SK-N-SH treated with all-trans-retinoic acid at 6 μM for 48 hours (cell line): ENCODE data around the gene GPR137B.
"Not testable (repeated sequence)": the region's sequence is repeated elsewhere in the genome, so short reads cannot be mapped to it uniquely, and the experiment has no call there.

Experiments used
- ATAC-seq: fragments of 200-7000 bp; cut with Tn5 transposase; 3 replicates; pipeline ENCODE4 v1.9.1; 2020; ENCODE audit warnings: mild to moderate bottlenecking, moderate library complexity
- ARNTL ChIP-seq: fragments of 450-650 bp; formaldehyde crosslinking; IDR thresholded peaks from 2 replicates; pipeline ENCODE4 v1.5.0; 2020; ENCODE audit warnings: low read depth, mild to moderate bottlenecking, moderate library complexity, borderline replicate concordance
- BACH2 ChIP-seq: fragments of 250-450 bp; sonication (Bioruptor Pico); IDR thresholded peaks from 2 replicates; pipeline ENCODE4 v1.9.0; 2021; ENCODE audit warnings: mild to moderate bottlenecking, borderline replicate concordance
- CSDC2 ChIP-seq: fragments of 250-450 bp; sonication (Bioruptor Pico); IDR thresholded peaks from 2 replicates; pipeline ENCODE4 v1.5.0; 2020; ENCODE audit warnings: mild to moderate bottlenecking, moderate library complexity
- ESRRG ChIP-seq: fragments of 250-450 bp; sonication (Bioruptor Pico); IDR thresholded peaks from 2 replicates; pipeline ENCODE4 v1.6.1; 2021; ENCODE audit warnings: mild to moderate bottlenecking
- ISL1 ChIP-seq: fragments of 250-450 bp; sonication (Bioruptor Pico); IDR thresholded peaks from 2 replicates; pipeline ENCODE4 v2.1.2; 2022; ENCODE audit warnings: mild to moderate bottlenecking, moderate library complexity
- OSR1 ChIP-seq: fragments of 250-450 bp; sonication (Bioruptor Pico); IDR thresholded peaks from 2 replicates; pipeline ENCODE4 v1.8.0; 2022; ENCODE audit warnings: moderate library complexity, mild to moderate bottlenecking, inconsistent platforms
- PPARA ChIP-seq: fragments of 250-450 bp; sonication (Bioruptor Pico); IDR thresholded peaks from 2 replicates; pipeline ENCODE4 v1.5.0; 2020; ENCODE audit warnings: mild to moderate bottlenecking, borderline replicate concordance
- RARB ChIP-seq: fragments of 250-450 bp; sonication (Bioruptor Pico); IDR thresholded peaks from 2 replicates; pipeline ENCODE4 v1.8.0; 2021; ENCODE audit warnings: mild to moderate bottlenecking, moderate library complexity
- SNAI2 ChIP-seq: fragments of 250-450 bp; sonication (Bioruptor Pico); IDR thresholded peaks from 2 replicates; pipeline ENCODE4 v1.5.0; 2020; ENCODE audit warnings: mild to moderate bottlenecking, moderate library complexity
- TCF4 ChIP-seq: fragments of 250-450 bp; sonication (Bioruptor Pico); IDR thresholded peaks from 2 replicates; pipeline ENCODE4 v1.8.0; 2021; ENCODE audit warnings: mild to moderate bottlenecking, moderate library complexity, borderline replicate concordance
- TOX ChIP-seq: fragments of 250-450 bp; sonication (Bioruptor Pico); IDR thresholded peaks from 2 replicates; pipeline ENCODE4 v1.8.0; 2021; ENCODE audit warnings: mild to moderate bottlenecking, moderate library complexity, borderline replicate concordance
- ZC3H10 ChIP-seq: fragments of 250-450 bp; sonication (Bioruptor Pico); IDR thresholded peaks from 2 replicates; pipeline ENCODE4 v1.5.1; 2021; ENCODE audit warnings: mild to moderate bottlenecking, moderate library complexity
- ZFP3 ChIP-seq: fragments of 250-450 bp; sonication (Bioruptor Pico); IDR thresholded peaks from 2 replicates; pipeline ENCODE4 v1.5.0; 2020; ENCODE audit warnings: mild to moderate bottlenecking, moderate library complexity
- ZFP30 ChIP-seq: fragments of 450-650 bp; formaldehyde crosslinking; IDR thresholded peaks from 2 replicates; pipeline ENCODE4 v1.5.0; 2022; ENCODE audit warnings: mild to moderate bottlenecking, moderate library complexity
- ZNF565 ChIP-seq: fragments of 450-650 bp; formaldehyde crosslinking; conservative IDR thresholded peaks from 2 replicates; pipeline ENCODE4 v1.5.0; 2020; ENCODE audit warnings: low read depth, mild to moderate bottlenecking, moderate library complexity
- ZNF70 ChIP-seq: fragments of 450-650 bp; formaldehyde crosslinking; IDR thresholded peaks from 2 replicates; pipeline ENCODE4 v1.5.0; 2020; ENCODE audit warnings: mild to moderate bottlenecking, moderate library complexity
- ZNF8 ChIP-seq: fragments of 450-650 bp; formaldehyde crosslinking; IDR thresholded peaks from 2 replicates; pipeline ENCODE4 v1.5.0; 2020; ENCODE audit warnings: mild to moderate bottlenecking, moderate library complexity
- TF ChIP-seq, protein P1 (sequence below): fragments of 250-450 bp; sonication (Bioruptor Pico); IDR thresholded peaks from 2 replicates; pipeline ENCODE4 v1.5.1; 2020; ENCODE audit warnings: low read depth, mild to moderate bottlenecking, moderate library complexity
- TF ChIP-seq, protein P2 (sequence below): fragments of 250-450 bp; sonication (Bioruptor Pico); IDR thresholded peaks from 2 replicates; pipeline ENCODE4 v1.8.0; 2020; ENCODE audit warnings: mild to moderate bottlenecking, moderate library complexity, borderline replicate concordance
- TF ChIP-seq, protein P3 (sequence below): fragments of 250-450 bp; sonication (Bioruptor Pico); IDR thresholded peaks from 2 replicates; pipeline ENCODE4 v1.5.1; 2021; ENCODE audit warnings: mild to moderate bottlenecking, moderate library complexity
- TF ChIP-seq, protein P4 (sequence below): fragments of 250-450 bp; sonication (Bioruptor Pico); IDR thresholded peaks from 2 replicates; pipeline ENCODE4 v1.5.0; 2020; ENCODE audit warnings: mild to moderate bottlenecking, moderate library complexity
- TF ChIP-seq, protein P5 (sequence below): fragments of 250-450 bp; sonication (Bioruptor Pico); IDR thresholded peaks from 2 replicates; pipeline ENCODE4 v1.8.0; 2021; ENCODE audit warnings: low read depth, mild to moderate bottlenecking, moderate library complexity, borderline replicate concordance

The GPR137B gene

DNA sequence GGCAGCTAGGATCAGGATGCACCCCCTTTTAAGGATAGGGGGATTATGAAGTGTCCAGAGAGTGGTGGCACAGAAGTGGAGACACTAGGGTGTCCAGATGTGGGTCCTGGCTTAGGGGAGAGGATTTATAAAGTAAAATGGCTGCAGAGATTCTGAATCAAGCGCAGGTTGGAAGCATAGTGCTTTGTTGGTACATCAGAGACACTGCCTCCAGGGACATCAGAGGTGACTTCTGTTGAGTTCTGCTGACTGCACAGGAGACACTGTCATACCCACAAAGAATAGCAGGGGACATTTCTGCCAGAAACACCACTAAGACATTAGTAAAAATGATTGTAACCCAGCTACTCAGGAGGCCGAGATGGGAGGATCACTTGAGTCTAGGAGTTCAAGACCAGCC lies 16.4 kb downstream of the GPR137B start (continued):
- TF ChIP-seq, protein P1, sequence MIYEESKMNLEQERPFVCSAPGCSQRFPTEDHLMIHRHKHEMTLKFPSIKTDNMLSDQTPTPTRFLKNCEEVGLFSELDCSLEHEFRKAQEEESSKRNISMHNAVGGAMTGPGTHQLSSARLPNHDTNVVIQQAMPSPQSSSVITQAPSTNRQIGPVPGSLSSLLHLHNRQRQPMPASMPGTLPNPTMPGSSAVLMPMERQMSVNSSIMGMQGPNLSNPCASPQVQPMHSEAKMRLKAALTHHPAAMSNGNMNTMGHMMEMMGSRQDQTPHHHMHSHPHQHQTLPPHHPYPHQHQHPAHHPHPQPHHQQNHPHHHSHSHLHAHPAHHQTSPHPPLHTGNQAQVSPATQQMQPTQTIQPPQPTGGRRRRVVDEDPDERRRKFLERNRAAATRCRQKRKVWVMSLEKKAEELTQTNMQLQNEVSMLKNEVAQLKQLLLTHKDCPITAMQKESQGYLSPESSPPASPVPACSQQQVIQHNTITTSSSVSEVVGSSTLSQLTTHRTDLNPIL (CRISPR knock-in tag): no peak
- no peak for TF ChIP-seq ZFP3 (CRISPR knock-in tag)

DNA sequence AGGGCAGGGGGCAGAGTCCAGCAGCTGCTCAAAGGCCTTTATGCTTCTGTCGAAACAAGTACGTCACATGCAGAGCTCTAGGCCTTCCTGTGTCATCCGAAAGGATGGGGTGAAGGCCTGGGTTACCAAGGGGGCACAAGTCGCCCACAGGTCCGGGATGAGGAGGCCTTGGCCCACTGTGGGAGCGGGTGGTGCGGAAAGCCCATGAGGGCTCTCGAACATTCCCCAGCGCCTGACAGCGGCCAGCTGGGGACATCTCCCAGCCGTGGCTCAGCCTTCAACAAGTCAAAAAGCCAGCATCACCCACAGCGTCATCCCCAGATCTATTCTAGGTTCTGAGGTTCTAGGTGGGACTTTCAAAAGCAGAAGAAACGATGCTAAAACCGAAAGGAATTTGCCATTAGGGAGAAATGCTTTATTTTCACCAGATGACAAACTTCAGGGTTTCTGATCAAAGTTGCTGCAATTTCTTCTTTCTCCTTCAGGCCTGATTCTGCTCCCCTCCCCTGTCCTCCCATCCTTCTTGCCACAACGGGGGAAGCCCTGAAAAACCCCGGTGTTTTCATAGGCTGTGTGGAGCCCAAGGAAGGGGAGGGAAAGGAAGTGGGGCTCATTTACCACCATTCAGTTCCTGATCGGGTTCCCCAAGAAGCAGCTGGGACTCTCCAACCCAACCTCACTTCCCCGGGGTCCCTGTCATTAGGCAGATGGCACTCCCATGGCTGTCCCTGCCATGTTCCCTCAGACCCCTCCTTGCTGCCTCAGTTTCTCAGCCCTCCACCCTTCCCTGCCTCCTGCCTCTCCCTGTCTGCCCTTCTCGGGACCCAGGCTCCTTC lies 17.6 kb downstream of the GPR137B start:
- ATAC-seq: no peak
- TF ChIP-seq, protein P2, sequence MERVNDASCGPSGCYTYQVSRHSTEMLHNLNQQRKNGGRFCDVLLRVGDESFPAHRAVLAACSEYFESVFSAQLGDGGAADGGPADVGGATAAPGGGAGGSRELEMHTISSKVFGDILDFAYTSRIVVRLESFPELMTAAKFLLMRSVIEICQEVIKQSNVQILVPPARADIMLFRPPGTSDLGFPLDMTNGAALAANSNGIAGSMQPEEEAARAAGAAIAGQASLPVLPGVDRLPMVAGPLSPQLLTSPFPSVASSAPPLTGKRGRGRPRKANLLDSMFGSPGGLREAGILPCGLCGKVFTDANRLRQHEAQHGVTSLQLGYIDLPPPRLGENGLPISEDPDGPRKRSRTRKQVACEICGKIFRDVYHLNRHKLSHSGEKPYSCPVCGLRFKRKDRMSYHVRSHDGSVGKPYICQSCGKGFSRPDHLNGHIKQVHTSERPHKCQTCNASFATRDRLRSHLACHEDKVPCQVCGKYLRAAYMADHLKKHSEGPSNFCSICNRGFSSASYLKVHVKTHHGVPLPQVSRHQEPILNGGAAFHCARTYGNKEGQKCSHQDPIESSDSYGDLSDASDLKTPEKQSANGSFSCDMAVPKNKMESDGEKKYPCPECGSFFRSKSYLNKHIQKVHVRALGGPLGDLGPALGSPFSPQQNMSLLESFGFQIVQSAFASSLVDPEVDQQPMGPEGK: no peak
- TF ChIP-seq TCF4 (CRISPR knock-in tag): no peak
- no peak for TF ChIP-seq TOX
- TF ChIP-seq ARNTL: no peak

DNA sequence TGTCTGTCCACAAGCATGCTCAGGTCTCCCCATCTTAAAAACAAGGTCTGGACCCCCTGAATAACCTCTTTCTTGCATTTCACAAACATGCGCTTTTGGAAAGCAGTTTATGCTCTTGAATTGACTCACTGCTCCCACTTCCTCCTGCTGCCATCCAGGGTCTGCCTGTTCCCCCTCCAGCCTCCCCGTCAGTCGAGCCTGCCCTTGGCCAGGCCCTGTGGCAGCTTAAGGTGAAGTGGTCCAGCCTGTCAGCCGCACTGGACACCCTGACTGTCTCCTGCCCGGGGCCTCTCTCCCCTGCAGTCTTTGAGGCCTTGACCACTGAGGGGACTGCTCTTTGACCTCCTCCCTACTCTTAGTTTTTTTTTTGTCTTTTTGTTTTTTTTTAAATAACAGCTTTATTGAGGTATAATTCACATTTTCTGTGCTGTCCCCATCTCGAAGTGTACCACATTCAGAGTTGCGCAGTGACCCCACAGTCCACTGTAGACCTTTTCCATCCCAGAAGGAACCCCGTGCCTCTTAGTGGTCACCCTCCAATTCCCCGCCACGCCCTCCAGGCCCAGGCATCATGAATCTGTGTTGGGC lies 18.3 kb downstream of the GPR137B start:
- TF ChIP-seq, protein P2: no peak
- TF ChIP-seq ZFP3 (CRISPR knock-in tag) (no peak), ESRRG (CRISPR knock-in tag) (no peak), ZC3H10 (no peak), TOX (no peak), SNAI2 (no peak), ZNF565 (CRISPR knock-in tag) (no peak), ZFP30 (CRISPR knock-in tag) (no peak), ZNF8 (CRISPR knock-in tag) (no peak), TCF4 (CRISPR knock-in tag) (no peak), CSDC2 (CRISPR knock-in tag) (no peak), ISL1 (CRISPR knock-in tag) (no peak), OSR1 (CRISPR knock-in tag) (no peak)
- TF ChIP-seq, protein P3, sequence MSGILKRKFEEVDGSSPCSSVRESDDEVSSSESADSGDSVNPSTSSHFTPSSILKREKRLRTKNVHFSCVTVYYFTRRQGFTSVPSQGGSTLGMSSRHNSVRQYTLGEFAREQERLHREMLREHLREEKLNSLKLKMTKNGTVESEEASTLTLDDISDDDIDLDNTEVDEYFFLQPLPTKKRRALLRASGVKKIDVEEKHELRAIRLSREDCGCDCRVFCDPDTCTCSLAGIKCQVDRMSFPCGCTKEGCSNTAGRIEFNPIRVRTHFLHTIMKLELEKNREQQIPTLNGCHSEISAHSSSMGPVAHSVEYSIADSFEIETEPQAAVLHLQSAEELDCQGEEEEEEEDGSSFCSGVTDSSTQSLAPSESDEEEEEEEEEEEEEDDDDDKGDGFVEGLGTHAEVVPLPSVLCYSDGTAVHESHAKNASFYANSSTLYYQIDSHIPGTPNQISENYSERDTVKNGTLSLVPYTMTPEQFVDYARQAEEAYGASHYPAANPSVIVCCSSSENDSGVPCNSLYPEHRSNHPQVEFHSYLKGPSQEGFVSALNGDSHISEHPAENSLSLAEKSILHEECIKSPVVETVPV (CRISPR knock-in tag): no peak
- TF ChIP-seq, protein P4, sequence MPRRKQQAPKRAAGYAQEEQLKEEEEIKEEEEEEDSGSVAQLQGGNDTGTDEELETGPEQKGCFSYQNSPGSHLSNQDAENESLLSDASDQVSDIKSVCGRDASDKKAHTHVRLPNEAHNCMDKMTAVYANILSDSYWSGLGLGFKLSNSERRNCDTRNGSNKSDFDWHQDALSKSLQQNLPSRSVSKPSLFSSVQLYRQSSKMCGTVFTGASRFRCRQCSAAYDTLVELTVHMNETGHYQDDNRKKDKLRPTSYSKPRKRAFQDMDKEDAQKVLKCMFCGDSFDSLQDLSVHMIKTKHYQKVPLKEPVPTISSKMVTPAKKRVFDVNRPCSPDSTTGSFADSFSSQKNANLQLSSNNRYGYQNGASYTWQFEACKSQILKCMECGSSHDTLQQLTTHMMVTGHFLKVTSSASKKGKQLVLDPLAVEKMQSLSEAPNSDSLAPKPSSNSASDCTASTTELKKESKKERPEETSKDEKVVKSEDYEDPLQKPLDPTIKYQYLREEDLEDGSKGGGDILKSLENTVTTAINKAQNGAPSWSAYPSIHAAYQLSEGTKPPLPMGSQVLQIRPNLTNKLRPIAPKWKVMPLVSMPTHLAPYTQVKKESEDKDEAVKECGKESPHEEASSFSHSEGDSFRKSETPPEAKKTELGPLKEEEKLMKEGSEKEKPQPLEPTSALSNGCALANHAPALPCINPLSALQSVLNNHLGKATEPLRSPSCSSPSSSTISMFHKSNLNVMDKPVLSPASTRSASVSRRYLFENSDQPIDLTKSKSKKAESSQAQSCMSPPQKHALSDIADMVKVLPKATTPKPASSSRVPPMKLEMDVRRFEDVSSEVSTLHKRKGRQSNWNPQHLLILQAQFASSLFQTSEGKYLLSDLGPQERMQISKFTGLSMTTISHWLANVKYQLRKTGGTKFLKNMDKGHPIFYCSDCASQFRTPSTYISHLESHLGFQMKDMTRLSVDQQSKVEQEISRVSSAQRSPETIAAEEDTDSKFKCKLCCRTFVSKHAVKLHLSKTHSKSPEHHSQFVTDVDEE: no peak
- no peak for ATAC-seq

DNA sequence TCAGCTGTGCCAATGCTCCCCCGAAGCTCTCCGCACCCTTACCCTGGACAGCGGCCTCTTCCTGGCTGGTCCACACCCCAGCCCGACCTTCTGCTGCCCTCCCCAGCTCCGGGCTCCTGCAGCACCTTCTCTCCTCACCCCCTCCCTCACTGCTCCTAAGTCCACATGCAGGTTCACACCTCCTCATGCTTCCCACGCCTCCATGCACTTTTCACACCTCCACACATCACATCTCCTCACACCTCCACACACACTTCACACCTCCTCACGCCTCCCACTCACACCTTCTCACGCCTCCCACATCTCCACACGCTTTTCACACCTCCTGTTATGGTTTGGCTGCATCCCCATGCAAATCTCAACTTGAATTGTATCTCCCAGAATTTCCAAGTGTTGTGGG lies 18.9 kb downstream of the GPR137B start:
- ATAC-seq: no peak
- no peak for TF ChIP-seq ZNF70 (CRISPR knock-in tag)
- no peak for TF ChIP-seq BACH2 (CRISPR knock-in tag)
- no peak for TF ChIP-seq OSR1 (CRISPR knock-in tag)
- no peak for TF ChIP-seq PPARA (CRISPR knock-in tag)
- no peak for TF ChIP-seq TCF4 (CRISPR knock-in tag)
- no peak for TF ChIP-seq RARB (CRISPR knock-in tag)
- TF ChIP-seq ESRRG (CRISPR knock-in tag): no peak
- TF ChIP-seq, protein P1 (CRISPR knock-in tag): no peak
- TF ChIP-seq ZFP3 (CRISPR knock-in tag): no peak
- TF ChIP-seq, protein P5, sequence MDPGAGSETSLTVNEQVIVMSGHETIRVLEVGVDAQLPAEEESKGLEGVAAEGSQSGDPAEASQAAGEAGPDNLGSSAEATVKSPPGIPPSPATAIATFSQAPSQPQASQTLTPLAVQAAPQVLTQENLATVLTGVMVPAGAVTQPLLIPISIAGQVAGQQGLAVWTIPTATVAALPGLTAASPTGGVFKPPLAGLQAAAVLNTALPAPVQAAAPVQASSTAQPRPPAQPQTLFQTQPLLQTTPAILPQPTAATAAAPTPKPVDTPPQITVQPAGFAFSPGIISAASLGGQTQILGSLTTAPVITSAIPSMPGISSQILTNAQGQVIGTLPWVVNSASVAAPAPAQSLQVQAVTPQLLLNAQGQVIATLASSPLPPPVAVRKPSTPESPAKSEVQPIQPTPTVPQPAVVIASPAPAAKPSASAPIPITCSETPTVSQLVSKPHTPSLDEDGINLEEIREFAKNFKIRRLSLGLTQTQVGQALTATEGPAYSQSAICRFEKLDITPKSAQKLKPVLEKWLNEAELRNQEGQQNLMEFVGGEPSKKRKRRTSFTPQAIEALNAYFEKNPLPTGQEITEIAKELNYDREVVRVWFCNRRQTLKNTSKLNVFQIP: no peak

DNA sequence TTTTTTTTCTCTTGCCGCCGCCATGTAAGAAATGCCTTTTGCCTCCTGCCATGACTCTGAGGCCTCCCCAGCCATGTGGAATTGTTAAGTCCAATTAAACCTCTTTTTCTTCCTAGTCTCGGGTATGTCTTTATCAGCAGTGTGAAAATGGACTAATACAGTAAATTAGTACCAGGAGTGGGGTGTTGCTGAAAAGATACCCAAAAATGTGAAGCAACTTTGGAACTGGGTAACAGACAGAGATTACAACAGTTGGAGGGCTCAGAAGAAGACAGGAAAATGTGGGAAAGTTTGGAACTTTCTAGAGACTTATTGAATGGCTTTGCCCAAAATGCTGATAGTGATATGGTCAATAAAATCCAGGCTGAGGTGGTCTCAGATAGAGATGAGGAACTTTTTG lies 19.4 kb downstream of the GPR137B start:
- not testable (repeated sequence) for ATAC-seq
